K562 (cell line): ENCODE data around the gene CXCR5. TPM values are rescaled to one million over a fixed set of nuclear protein-coding genes. Genes with fewer than 3 reads are reported as not detected.

ENCODE experiments used
- ATF2 ChIP-seq: sonication (generic); formaldehyde crosslinking; IDR thresholded peaks from 2 replicates; pipeline ENCODE4 v1.8.1; 2022; ENCODE audit warnings: missing genetic modification reagents
- ETS2 ChIP-seq: IDR thresholded peaks from 2 replicates; pipeline ENCODE4 v1.6.1; 2016; ENCODE audit warnings: borderline replicate concordance, missing genetic modification characterization, mild to moderate bottlenecking, moderate library complexity, missing compliant biosample characterization; ENCODE audit not compliant: poor library complexity, severe bottlenecking
- NELFE ChIP-seq: IDR thresholded peaks from 2 replicates; pipeline ENCODE4 v1.6.1; 2011; ENCODE audit warnings: mild to moderate bottlenecking; ENCODE audit not compliant: insufficient read depth, insufficient read length
- SMC3 ChIP-seq: conservative IDR thresholded peaks from 2 replicates; pipeline ENCODE4 v1.6.1; 2011; ENCODE audit warnings: low read depth, low read length, improper control_type of control experiment; ENCODE audit not compliant: insufficient read depth
- SREBF2 ChIP-seq: sonication (generic); formaldehyde crosslinking; IDR thresholded peaks from 2 replicates; pipeline ENCODE4 v1.4.0; 2020; ENCODE audit warnings: mild to moderate bottlenecking, missing genetic modification reagents
- TAF15 ChIP-seq: fragments of 200-400 bp; formaldehyde crosslinking; IDR thresholded peaks from 2 replicates; pipeline ENCODE4 v1.6.1; 2017; ENCODE audit warnings: mild to moderate bottlenecking, low read depth, low read length, moderate library complexity
- U2AF1 ChIP-seq: fragments of 200-400 bp; formaldehyde crosslinking; optimal IDR thresholded peaks from 2 replicates; pipeline ENCODE3; 2017; ENCODE audit warnings: mild to moderate bottlenecking, low read depth, low read length, moderate library complexity
- ZBTB40 ChIP-seq, 2 experiments: fragments of 450-650 bp in 1 of 2; sonication (generic) in 1 of 2; formaldehyde crosslinking in 1 of 2; IDR thresholded peaks; 2 replicates each; pipeline versions ENCODE4 v1.7.1 to v1.9.0; 2016 to 2022; ENCODE audit warnings: inconsistent platforms in 1 of 2, mild to moderate bottlenecking in 1 of 2, missing genetic modification reagents in 1 of 2
- ZBTB43 ChIP-seq: sonication (generic); formaldehyde crosslinking; IDR thresholded peaks from 2 replicates; pipeline ENCODE4 v1.8.0; 2023; ENCODE audit warnings: mild to moderate bottlenecking, missing genetic modification reagents
- ZEB2 ChIP-seq: fragments of 450-650 bp; IDR thresholded peaks from 2 replicates; pipeline ENCODE4 v1.6.1; 2016
- ZNF253 ChIP-seq: fragments of 250-450 bp; sonication (Bioruptor Pico); conservative IDR thresholded peaks from 2 replicates; pipeline ENCODE4 v1.6.1; 2021; ENCODE audit warnings: mild to moderate bottlenecking
- ZNF583 ChIP-seq: fragments of 250-450 bp; sonication (Bioruptor Pico); IDR thresholded peaks from 2 replicates; pipeline ENCODE4 v1.4.0; 2020
- polyA plus RNA-seq, 8 experiments: library from polyadenylated mRNA; depleted of rRNA in 4 of 8; stranded (reverse) in 5 of 8; unstranded in 3 of 8; fragments of >200 nt; fragmentation: Nextera tagmentation in 2 of 8; fragmentation: Illumina TruSeq in 1 of 8; extraction: Ambion mirVana in 2 of 8; extraction: Trizol in 1 of 8; gene quantifications; 2 replicates each; pipeline versions ENCODE4 v1.2.1 to v1.2.3, GENCODE V29; 2011 to 2014; ENCODE audit warnings: inconsistent platforms in 1 of 8, missing spikeins in 1 of 8
- total RNA-seq, 7 experiments: library from RNA; depleted of rRNA in 6 of 7; stranded (reverse); fragments of >200 nt in 6 of 7; fragmentation: Illumina TruSeq in 2 of 7; extraction: Trizol in 2 of 7; gene quantifications; 2 replicates each; pipeline versions ENCODE4 v1.2.1 to v1.2.3, GENCODE V29; 2011 to 2021; ENCODE audit warnings: low replicate concordance in 1 of 7

CXCR5 gene
- total and polyA plus RNA-seq, 9 of the 15 experiments (the other 6 are each of a cell fraction or from before 2014, with no cell fraction given) = 0.03 to 0.06 TPM; not detected in 7

DNA sequence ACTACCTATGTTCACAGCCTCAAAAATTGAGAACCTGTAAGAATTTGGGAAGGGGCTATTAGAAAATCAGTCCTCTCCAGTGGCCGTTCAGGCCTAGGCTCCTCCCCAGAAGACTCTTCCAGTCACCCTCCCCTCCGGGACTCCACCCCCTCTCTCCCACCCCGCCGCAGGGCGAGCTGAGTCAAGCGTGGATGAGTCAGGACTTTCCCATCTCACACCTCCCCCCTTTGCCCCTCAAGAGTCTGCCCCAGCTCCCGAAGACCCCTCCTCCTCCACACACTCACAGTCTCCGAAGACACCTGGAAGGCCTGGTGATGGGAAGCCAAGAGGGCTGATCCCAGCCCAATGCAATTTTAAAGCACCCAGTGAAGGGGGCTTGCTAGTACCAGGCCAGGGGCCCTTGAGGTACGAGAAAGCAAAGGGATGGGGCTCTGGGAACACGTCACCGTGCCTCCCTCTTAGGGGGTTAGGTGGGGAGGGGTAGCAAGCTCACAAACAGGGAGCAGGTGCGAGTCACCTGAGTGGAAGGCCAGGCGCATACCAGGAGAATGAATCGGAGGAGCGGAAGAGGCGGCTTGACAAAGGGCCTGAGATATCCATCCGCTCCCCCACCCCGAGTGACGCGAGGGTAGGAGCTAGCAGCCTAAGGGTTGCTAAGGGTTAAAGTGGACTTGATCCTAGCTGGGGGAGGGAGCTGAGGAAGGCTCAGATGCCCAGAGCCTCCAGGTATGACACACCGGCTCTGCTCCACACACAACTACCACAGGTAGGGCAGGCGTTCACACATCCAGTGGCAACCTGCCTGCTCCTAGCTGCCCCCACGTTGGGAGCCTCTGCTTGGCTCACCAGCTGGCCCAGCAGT is 28.4 kb downstream of the CXCR5 start (continued):
- TF ChIP-seq ATF2 (CRISPR knock-in tag) (no peak), ZBTB40 (IDR thresholded peaks at IDR 0.05) (0 out of 2 replicates have a peak, but pooled peaks have one; percentile 5), ZBTB40 (CRISPR knock-in tag; IDR thresholded peaks at IDR 0.05) (no peak), SREBF2 (CRISPR knock-in tag) (no peak), ZNF253 (CRISPR knock-in tag) (no peak), ZNF583 (CRISPR knock-in tag) (no peak), ZBTB43 (CRISPR knock-in tag) (0 out of 2 replicates have a peak, but pooled peaks have one; percentile 33), NELFE (no peak), ETS2 (no peak), TAF15 (no peak), SMC3 (no peak), U2AF1 (no peak), ZEB2 (peak; percentile 84; the same call in 1 of the 2 replicates)
